ENCODE results near the gene ZSWIM6. TPM values are rescaled to one million over a fixed set of nuclear protein-coding genes. Genes with fewer than 3 reads are reported as not detected.

Gene ZSWIM6
- total RNA-seq, 2 donors from 2014 or later, result 4.6 to 5.6 TPM

DNA sequence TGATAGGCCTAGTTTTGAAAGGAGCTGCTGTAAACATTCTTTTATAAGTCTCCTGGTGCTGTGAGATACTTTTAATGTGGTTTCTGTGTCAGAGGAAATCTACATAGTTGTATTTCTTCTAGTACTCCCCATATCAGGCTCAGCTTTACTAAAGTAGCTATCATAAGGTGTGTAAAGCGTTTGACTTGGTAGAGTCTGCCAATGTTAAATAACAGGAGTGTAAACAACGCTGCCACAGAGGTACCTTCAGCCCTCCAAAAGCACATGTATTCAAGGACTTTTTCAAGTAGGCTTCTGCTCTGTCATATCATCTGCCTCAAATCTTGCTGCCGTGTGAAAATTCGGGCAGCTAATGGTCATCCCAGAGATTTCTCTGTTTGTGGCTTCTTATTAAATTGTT is 142.7 kb downstream of the ZSWIM6 start:
- H3K36me3 ChIP-seq, result no peaks in the 10 kb centered on the region
- H3K4me3 ChIP-seq, result no peak overlapping the region
- no peaks in the 10 kb centered on the region for H3K9me3 ChIP-seq
- no peaks in the 10 kb centered on the region for H3K4me1 ChIP-seq
- H3K27me3 ChIP-seq, result no peaks in the 10 kb centered on the region
- DNase-seq (ENCODE audit: low spot score), result no peak
- TF ChIP-seq, protein P1, sequence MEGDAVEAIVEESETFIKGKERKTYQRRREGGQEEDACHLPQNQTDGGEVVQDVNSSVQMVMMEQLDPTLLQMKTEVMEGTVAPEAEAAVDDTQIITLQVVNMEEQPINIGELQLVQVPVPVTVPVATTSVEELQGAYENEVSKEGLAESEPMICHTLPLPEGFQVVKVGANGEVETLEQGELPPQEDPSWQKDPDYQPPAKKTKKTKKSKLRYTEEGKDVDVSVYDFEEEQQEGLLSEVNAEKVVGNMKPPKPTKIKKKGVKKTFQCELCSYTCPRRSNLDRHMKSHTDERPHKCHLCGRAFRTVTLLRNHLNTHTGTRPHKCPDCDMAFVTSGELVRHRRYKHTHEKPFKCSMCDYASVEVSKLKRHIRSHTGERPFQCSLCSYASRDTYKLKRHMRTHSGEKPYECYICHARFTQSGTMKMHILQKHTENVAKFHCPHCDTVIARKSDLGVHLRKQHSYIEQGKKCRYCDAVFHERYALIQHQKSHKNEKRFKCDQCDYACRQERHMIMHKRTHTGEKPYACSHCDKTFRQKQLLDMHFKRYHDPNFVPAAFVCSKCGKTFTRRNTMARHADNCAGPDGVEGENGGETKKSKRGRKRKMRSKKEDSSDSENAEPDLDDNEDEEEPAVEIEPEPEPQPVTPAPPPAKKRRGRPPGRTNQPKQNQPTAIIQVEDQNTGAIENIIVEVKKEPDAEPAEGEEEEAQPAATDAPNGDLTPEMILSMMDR (IDR thresholded peaks at IDR 0.05), result no peak
- H3K27ac ChIP-seq, result no peak overlapping the region

DNA sequence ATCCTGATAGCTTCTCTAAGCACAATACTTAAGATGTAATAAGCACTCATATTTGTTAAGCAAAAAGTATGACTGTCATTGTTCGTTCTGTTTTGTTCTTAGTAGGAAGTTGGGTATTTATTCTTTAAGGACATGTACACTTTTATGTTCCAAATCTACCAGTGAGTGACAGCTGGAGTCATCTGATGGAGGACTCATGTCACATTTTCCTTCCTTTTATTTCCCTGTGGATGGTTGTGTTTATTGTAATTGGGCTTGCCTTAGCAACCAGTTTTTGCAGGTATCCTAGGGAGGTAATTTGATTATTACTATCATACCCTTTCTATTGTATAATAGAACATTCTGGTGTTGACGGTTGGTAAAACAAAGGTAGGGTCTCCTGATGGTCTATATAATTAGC is 145.7 kb downstream of the ZSWIM6 start:
- DNase-seq (ENCODE audit: low spot score), result no peak
- Histone ChIP-seq H3K9me3 (no peaks in the 10 kb centered on the region), H3K27ac (no peak overlapping the region), H3K27me3 (no peaks in the 10 kb centered on the region), H3K4me1 (no peaks in the 10 kb centered on the region), H3K4me3 (no peak overlapping the region), H3K36me3 (no peaks in the 10 kb centered on the region)
- TF ChIP-seq, protein P1 (IDR thresholded peaks at IDR 0.05), result no peak

DNA sequence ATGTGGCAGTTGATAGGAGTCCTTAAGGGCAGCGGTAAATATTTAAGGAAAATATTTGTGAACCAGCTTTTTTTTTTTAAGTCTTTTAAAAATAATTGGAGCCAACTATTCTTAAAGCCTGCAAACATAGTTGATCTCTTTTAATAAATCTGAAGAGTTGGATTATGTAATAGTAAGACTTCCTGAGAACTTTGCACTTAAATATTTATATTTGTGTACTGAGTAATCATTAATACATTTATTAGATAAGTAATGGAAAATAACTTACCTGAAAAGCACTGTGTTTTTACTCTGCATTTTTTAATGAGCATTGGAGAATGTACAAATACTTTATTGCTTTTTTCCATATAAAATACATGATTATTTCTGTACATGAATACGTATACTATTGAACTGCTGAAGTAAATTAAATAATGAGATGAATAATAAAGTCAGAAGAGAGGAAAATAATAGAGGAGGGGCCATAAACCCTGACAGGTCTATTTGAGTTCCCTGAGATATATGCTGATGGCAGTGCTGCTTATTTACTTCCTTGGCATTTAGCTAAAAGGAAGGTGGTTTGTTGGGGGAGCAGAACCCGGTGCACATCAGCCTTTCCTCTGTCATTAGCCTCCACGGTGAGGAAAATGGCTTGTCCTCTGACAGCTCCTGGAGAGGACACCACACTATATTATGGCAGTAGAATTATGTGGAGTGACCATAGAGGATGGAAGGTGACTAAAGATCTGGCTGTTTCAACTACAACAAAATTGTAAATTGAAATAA is 148.0 kb downstream of the ZSWIM6 start:
- TF ChIP-seq, protein P1 (IDR thresholded peaks at IDR 0.05), result no peak
- no peak overlapping the region for H3K27ac ChIP-seq
- no peaks in the 10 kb centered on the region for H3K36me3 ChIP-seq
- no peak overlapping the region for H3K4me3 ChIP-seq
- no peak for DNase-seq (ENCODE audit: low spot score)
- H3K4me1 ChIP-seq, result no peaks in the 10 kb centered on the region
- H3K9me3 ChIP-seq, result no peaks in the 10 kb centered on the region
- H3K27me3 ChIP-seq, result no peaks in the 10 kb centered on the region

DNA sequence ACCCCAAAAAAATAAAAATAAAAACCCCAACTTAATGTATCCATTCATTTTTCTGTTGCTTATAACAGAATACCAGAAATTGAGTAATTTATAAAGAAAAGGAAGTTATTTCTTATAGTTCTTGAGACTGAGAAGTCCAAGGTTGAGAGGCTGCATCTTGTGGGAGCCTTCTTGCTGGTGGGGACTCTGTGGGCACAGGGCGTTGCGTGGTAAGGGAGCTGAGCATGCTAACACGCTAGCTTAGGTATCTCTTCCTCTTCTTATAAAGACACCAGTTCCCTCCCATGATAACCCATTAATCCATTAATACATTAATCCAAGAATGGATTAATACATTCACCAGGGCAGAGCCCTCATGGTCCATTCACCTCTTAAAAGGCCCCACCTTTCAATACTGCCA is 150.9 kb downstream of the ZSWIM6 start:
- no peak for DNase-seq (ENCODE audit: low spot score)
- Histone ChIP-seq H3K4me1 (no peaks in the 10 kb centered on the region), H3K27ac (no peak overlapping the region), H3K4me3 (no peak overlapping the region), H3K36me3 (no peaks in the 10 kb centered on the region), H3K9me3 (no peaks in the 10 kb centered on the region), H3K27me3 (no peaks in the 10 kb centered on the region)
- TF ChIP-seq, protein P1 (IDR thresholded peaks at IDR 0.05), result no peak

DNA sequence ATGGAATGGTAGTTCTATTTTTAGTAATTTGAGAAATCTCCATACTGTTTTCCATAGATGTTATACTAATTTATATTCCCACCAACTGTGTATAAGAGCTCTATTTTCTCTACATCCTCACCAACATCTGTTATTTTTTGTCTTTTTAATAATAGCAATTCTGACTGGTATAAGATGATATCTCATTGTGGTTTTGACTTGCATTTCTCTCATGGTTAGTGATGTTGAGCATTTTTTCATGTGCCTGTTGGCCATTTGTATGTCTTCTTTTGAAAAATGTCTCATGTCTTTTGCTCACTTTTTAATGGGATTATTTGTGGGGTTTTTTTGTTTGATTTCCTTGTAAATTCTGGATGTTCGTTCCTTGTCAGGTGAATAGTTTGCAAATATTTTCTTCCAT is 154.4 kb downstream of the ZSWIM6 start:
- no peaks in the 10 kb centered on the region for H3K36me3 ChIP-seq
- H3K9me3 ChIP-seq, result no peaks in the 10 kb centered on the region
- no peak overlapping the region for H3K27ac ChIP-seq
- no peaks in the 10 kb centered on the region for H3K27me3 ChIP-seq
- H3K4me3 ChIP-seq, result no peak overlapping the region
- H3K4me1 ChIP-seq, result no peaks in the 10 kb centered on the region
- TF ChIP-seq, protein P1 (IDR thresholded peaks at IDR 0.05), result no peak
- no peak for DNase-seq (ENCODE audit: low spot score)

DNA sequence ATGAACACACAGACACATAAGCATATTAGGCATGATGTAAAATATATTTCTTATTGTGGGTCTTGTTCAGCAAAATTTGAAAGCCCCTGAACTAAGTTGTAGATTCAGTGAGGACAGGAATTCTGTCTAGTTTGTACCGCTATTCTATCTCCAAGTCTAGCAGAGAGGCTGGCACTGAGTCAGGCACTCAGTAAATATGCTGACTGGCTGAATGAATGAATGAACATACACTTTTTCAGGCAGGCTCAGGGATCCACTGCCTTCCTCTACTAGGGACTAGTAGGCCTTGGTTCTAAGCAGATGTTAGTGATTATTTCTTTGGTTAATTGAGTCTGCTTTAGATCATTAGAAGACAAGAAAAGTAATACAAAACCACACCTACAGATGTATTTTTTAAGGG is 157.5 kb downstream of the ZSWIM6 start:
- Histone ChIP-seq H3K36me3 (no peaks in the 10 kb centered on the region), H3K4me3 (no peak overlapping the region), H3K9me3 (no peaks in the 10 kb centered on the region), H3K4me1 (no peaks in the 10 kb centered on the region), H3K27ac (no peak overlapping the region), H3K27me3 (no peaks in the 10 kb centered on the region)
- DNase-seq (ENCODE audit: low spot score), result no peak
- TF ChIP-seq, protein P1 (IDR thresholded peaks at IDR 0.05), result no peak

Measured in right atrium auricular region (tissue), 2 donors.